Karpas-422 (cell line): ENCODE results near the gene ATP5F1B. TPM values are rescaled to one million over a fixed set of nuclear protein-coding genes. Genes with fewer than 3 reads are reported as not detected.

ENCODE experiments used
- small RNA-seq: library from RNA; depleted of rRNA; stranded (forward); fragments of <200 nt; gene quantifications from one replicate; pipeline ENCODE3, GENCODE V24; 2014
- total RNA-seq: library from RNA; depleted of rRNA; stranded (reverse); fragments of >200 nt; shearing (Covaris generic); gene quantifications from 2 replicates; pipeline ENCODE4 v1.2.3, GENCODE V29; 2014; ENCODE audit warnings: low replicate concordance; rRNA removed

Gene ATP5F1B
- total RNA-seq, 1 experiment from 2014 or later = 674 TPM

Small RNA genes lying within 50 kb of the gene (small RNA-seq; reads per million reads assigned to genes)
- not detected for gene RN7SL809P
- not detected for gene RNU6-343P
- 1,706 reads per million, percentile 100 among the genes with 10 or more reads in this experiment for gene SNORD59A

Other genes starting within 250 kb of the ATP5F1B start
- 12.5 and 14.9 TPM in 2 replicates for gene TIMELESS, start 196.6 kb downstream of the ATP5F1B start, total RNA-seq
- gene MIP, start 191.3 kb downstream of the ATP5F1B start, total RNA-seq = not detected in 2 replicates
- 3.4 and 4.6 TPM in 2 replicates for gene SPRYD4, start 177.4 kb downstream of the ATP5F1B start, total RNA-seq
- not detected in 2 replicates for gene GLS2, start 157.8 kb downstream of the ATP5F1B start, total RNA-seq
- 0.54 and 3.7 TPM in 2 replicates for gene RBMS2, start 124.2 kb downstream of the ATP5F1B start, total RNA-seq
- 43.1 and 48.7 TPM in 2 replicates for gene BAZ2A, start 15.7 kb downstream of the ATP5F1B start, total RNA-seq
- gene PTGES3, start 42.3 kb upstream of the ATP5F1B start, total RNA-seq = 49.4 and 126 TPM in 2 replicates
- gene NACA, start 79.3 kb upstream of the ATP5F1B start, total RNA-seq = 1,908 and 2,309 TPM in 2 replicates
- 10.3 and 26.3 TPM in 2 replicates for gene PRIM1, start 106.3 kb upstream of the ATP5F1B start, total RNA-seq
- 6.4 and 28.5 TPM in 2 replicates for gene HSD17B6, start 117.3 kb upstream of the ATP5F1B start, total RNA-seq